ENCODE measurements around the gene MT3. TPM values are rescaled to one million over a fixed set of nuclear protein-coding genes. Genes with fewer than 3 reads are reported as not detected.

MT3 gene
- total and polyA plus RNA-seq, 9 of the 15 experiments (the other 6 are each of a cell fraction or from before 2014, with no cell fraction given): not detected

DNA sequence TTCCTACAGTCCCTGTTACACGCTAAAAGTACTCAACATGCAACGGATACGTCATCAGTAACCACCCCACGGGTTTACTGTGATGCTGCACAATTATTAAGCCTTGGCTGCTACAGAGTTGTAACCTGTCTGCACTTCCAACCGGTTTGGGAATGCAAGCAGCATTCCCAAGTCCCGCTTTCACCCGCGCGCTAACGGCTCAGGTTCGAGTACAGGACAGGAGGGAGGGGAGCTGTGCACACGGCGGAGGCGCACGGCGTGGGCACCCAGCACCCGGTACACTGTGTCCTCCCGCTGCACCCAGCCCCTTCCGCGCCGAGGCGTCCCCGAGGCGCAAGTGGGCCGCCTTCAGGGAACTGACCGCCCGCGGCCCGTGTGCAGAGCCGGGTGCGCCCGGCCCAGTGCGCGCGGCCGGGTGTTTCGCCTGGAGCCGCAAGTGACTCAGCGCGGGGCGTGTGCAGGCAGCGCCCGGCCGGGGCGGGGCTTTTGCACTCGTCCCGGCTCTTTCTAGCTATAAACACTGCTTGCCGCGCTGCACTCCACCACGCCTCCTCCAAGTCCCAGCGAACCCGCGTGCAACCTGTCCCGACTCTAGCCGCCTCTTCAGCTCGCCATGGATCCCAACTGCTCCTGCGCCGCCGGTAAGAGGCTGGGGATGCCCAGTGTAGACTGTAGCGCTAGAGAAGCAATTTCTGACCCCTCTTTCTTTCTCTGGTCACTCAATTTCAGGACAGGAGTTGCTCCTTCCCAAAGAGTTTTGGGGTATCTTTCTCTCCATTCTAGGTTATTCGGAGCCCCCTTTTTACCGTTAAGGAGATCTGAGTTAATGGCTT is 18.9 kb downstream of the MT3 start, which contains the start of gene MT2A (continued):
- TF ChIP-seq, protein P1, sequence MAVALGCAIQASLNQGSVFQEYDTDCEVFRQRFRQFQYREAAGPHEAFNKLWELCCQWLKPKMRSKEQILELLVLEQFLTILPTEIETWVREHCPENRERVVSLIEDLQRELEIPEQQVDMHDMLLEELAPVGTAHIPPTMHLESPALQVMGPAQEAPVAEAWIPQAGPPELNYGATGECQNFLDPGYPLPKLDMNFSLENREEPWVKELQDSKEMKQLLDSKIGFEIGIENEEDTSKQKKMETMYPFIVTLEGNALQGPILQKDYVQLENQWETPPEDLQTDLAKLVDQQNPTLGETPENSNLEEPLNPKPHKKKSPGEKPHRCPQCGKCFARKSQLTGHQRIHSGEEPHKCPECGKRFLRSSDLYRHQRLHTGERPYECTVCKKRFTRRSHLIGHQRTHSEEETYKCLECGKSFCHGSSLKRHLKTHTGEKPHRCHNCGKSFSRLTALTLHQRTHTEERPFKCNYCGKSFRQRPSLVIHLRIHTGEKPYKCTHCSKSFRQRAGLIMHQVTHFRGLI (CRISPR knock-in tag; IDR thresholded peaks at IDR 0.05): no peak
- TF ChIP-seq ZNF512 (tag; IDR thresholded peaks at IDR 0.05): no peak
- TF ChIP-seq ZNF24 (IDR thresholded peaks at IDR 0.05): no peak
- no peak for TF ChIP-seq PBX2 (CRISPR knock-in tag; IDR thresholded peaks at IDR 0.05; ENCODE audit: low read depth)
- no peak for TF ChIP-seq PBX2 (tag; conservative IDR thresholded peaks at IDR 0.05; ENCODE audit: low read depth)
- TF ChIP-seq NCOA1 (IDR thresholded peaks at IDR 0.05; ENCODE audit: low read depth): no peak
- TF ChIP-seq REST (IDR thresholded peaks at IDR 0.05; ENCODE audit: borderline replicate concordance): no peak; the same call in 1 of the 2 replicates
- peak; percentile 76 for TF ChIP-seq REST (CRISPR knock-in tag; IDR thresholded peaks at IDR 0.05; ENCODE audit: low read depth)
